ENCODE results near the gene TNS3.

TNS3 gene

GRCh38 chr7:47303014-47303694, 278.8 kb downstream of the TNS3 start:
- DNase-seq (ENCODE audit: low spot score) = no peak

- no peak for DNase-seq (ENCODE audit: low spot score)
These were observed 279.4 kb downstream of the TNS3 start for GRCh38 chr7:47302560-47302959.

- DNase-seq (ENCODE audit: low spot score) = no peak
These were observed 280.1 kb downstream of the TNS3 start for GRCh38 chr7:47301657-47302295.

GRCh38 chr7:47301105-47301477, 280.8 kb downstream of the TNS3 start:
- DNase-seq (ENCODE audit: low spot score) = no peak

- DNase-seq (ENCODE audit: low spot score) = no peak
These were observed 281.3 kb downstream of the TNS3 start for GRCh38 chr7:47300472-47301104.

GRCh38 chr7:47299496-47299895, 282.4 kb downstream of the TNS3 start:
- DNase-seq (ENCODE audit: low spot score) = no peak

- DNase-seq (ENCODE audit: low spot score) = no peak
These were observed 283.3 kb downstream of the TNS3 start for GRCh38 chr7:47298636-47299035.

GRCh38 chr7:47297120-47297519, 284.8 kb downstream of the TNS3 start:
- DNase-seq (ENCODE audit: low spot score) = no peak

- no peak for DNase-seq (ENCODE audit: low spot score)
These were observed 286.3 kb downstream of the TNS3 start for GRCh38 chr7:47295606-47296005.

GRCh38 chr7:47294556-47295222, 287.2 kb downstream of the TNS3 start:
- DNase-seq (ENCODE audit: low spot score) = no peak

GRCh38 chr7:47293884-47294555, 287.9 kb downstream of the TNS3 start:
- no peak for DNase-seq (ENCODE audit: low spot score)

GRCh38 chr7:47292832-47293309, 289.0 kb downstream of the TNS3 start:
- DNase-seq (ENCODE audit: low spot score) = no peak

GRCh38 chr7:47291461-47292081, 290.3 kb downstream of the TNS3 start:
- no peak for DNase-seq (ENCODE audit: low spot score)

- no peak for DNase-seq (ENCODE audit: low spot score)
These were observed 291.0 kb downstream of the TNS3 start for GRCh38 chr7:47290867-47291266.

GRCh38 chr7:47290466-47290865, 291.4 kb downstream of the TNS3 start:
- no peak for DNase-seq (ENCODE audit: low spot score)

GRCh38 chr7:47288060-47288459, 293.9 kb downstream of the TNS3 start:
- DNase-seq (ENCODE audit: low spot score) = no peak

- DNase-seq (ENCODE audit: low spot score) = peak; percentile 83
These were observed 295.9 kb downstream of the TNS3 start for GRCh38 chr7:47285860-47286491.

GRCh38 chr7:47284691-47285635, 296.9 kb downstream of the TNS3 start:
- no peak for DNase-seq (ENCODE audit: low spot score)

- DNase-seq (ENCODE audit: low spot score) = no peak
These were observed 298.3 kb downstream of the TNS3 start for GRCh38 chr7:47283497-47284131.
